Measurements from ENCODE around the gene TRIM45. TPM values are rescaled to one million over a fixed set of nuclear protein-coding genes. Genes with fewer than 3 reads are reported as not detected.

TRIM45 gene
- total RNA-seq, 1 donor from 2014 or later: 15.7 TPM

GRCh38 chr1:117084231-117084630 lies 37.3 kb downstream of the TRIM45 start:
- no peaks in the 10 kb centered on the region for H3K4me1 ChIP-seq
- no peak for DNase-seq (ENCODE audit: low spot score)
- Mint-ChIP-seq H3K27ac (no peak overlapping the region), H3K36me3 (peaks cover 25% of the 10 kb centered on the region), H3K9me3 (no peaks in the 10 kb centered on the region), H3K4me1 (no peaks in the 10 kb centered on the region), H3K4me3 (no peak overlapping the region), H3K27me3 (ENCODE audit: insufficient read depth, low read depth) (no peaks in the 10 kb centered on the region)
- TF ChIP-seq CTCF (IDR thresholded peaks at IDR 0.05) (no peak), EZH2 (IDR thresholded peaks at IDR 0.05) (no peak)
- H3K9ac ChIP-seq: no peak overlapping the region
- no peak overlapping the region for H3K4me2 ChIP-seq
- no peaks in the 10 kb centered on the region for H3K27me3 ChIP-seq
- H3F3A ChIP-seq (ENCODE audit: low read depth): no peaks in the 10 kb centered on the region
- no peak overlapping the region for H3K27ac ChIP-seq
- H3K79me2 ChIP-seq (ENCODE audit: low read depth): no peaks in the 10 kb centered on the region
- H3K9me3 ChIP-seq (ENCODE audit: low read depth): no peaks in the 10 kb centered on the region
- H3K4me3 ChIP-seq: no peak overlapping the region
- H3K36me3 ChIP-seq: peaks cover 16% of the 10 kb centered on the region
- H4K20me1 ChIP-seq (ENCODE audit: low read depth): no peaks in the 10 kb centered on the region
- H2AFZ ChIP-seq (replicated peaks): no peak overlapping the region

- Histone ChIP-seq H3F3A (ENCODE audit: low read depth) (no peaks in the 10 kb centered on the region), H3K9me3 (ENCODE audit: low read depth) (no peaks in the 10 kb centered on the region), H4K20me1 (ENCODE audit: low read depth) (no peaks in the 10 kb centered on the region), H3K79me2 (ENCODE audit: low read depth) (no peaks in the 10 kb centered on the region), H2AFZ (replicated peaks) (no peak overlapping the region), H3K27me3 (no peaks in the 10 kb centered on the region), H3K27ac (no peak overlapping the region), H3K9ac (no peak overlapping the region), H3K36me3 (peaks cover 16% of the 10 kb centered on the region), H3K4me2 (no peak overlapping the region), H3K4me3 (no peak overlapping the region), H3K4me1 (no peaks in the 10 kb centered on the region)
- DNase-seq (ENCODE audit: low spot score): no peak
- TF ChIP-seq CTCF (IDR thresholded peaks at IDR 0.05): no peak
- no peaks in the 10 kb centered on the region for H3K4me1 Mint-ChIP-seq
- H3K9me3 Mint-ChIP-seq: no peaks in the 10 kb centered on the region
- H3K27ac Mint-ChIP-seq: no peak overlapping the region
- H3K36me3 Mint-ChIP-seq: peaks cover 42% of the 10 kb centered on the region
- H3K27me3 Mint-ChIP-seq (ENCODE audit: insufficient read depth, low read depth): no peaks in the 10 kb centered on the region
- no peak overlapping the region for H3K4me3 Mint-ChIP-seq
These were observed 41.8 kb downstream of the TRIM45 start for GRCh38 chr1:117079737-117080136.

GRCh38 chr1:117077267-117077666 lies 44.3 kb downstream of the TRIM45 start:
- Histone ChIP-seq H3K79me2 (ENCODE audit: low read depth) (no peaks in the 10 kb centered on the region), H3K27me3 (no peaks in the 10 kb centered on the region), H3K27ac (no peak overlapping the region), H2AFZ (replicated peaks) (no peak overlapping the region), H3K4me2 (no peak overlapping the region), H3K4me3 (no peak overlapping the region), H4K20me1 (ENCODE audit: low read depth) (no peaks in the 10 kb centered on the region), H3K36me3 (peaks cover 13% of the 10 kb centered on the region), H3F3A (ENCODE audit: low read depth) (no peaks in the 10 kb centered on the region), H3K4me1 (no peaks in the 10 kb centered on the region), H3K9me3 (ENCODE audit: low read depth) (no peaks in the 10 kb centered on the region), H3K9ac (no peak overlapping the region)
- no peak for DNase-seq (ENCODE audit: low spot score)
- no peak for TF ChIP-seq CTCF (IDR thresholded peaks at IDR 0.05)
- no peak for TF ChIP-seq EZH2 (IDR thresholded peaks at IDR 0.05)
- no peak for TF ChIP-seq EZH2phosphoT487 (IDR thresholded peaks at IDR 0.05)
- no peak overlapping the region for H3K27ac Mint-ChIP-seq
- no peaks in the 10 kb centered on the region for H3K9me3 Mint-ChIP-seq
- H3K4me3 Mint-ChIP-seq: no peak overlapping the region
- H3K27me3 Mint-ChIP-seq (ENCODE audit: insufficient read depth, low read depth): no peaks in the 10 kb centered on the region
- peaks cover 34% of the 10 kb centered on the region for H3K36me3 Mint-ChIP-seq
- no peaks in the 10 kb centered on the region for H3K4me1 Mint-ChIP-seq

- no peak overlapping the region for H2AFZ ChIP-seq (replicated peaks)
- no peaks in the 10 kb centered on the region for H3K4me1 ChIP-seq
- H3K27me3 ChIP-seq: no peaks in the 10 kb centered on the region
- Mint-ChIP-seq H3K36me3 (peaks cover 32% of the 10 kb centered on the region), H3K27ac (no peak overlapping the region), H3K9me3 (no peaks in the 10 kb centered on the region), H3K4me1 (no peaks in the 10 kb centered on the region), H3K4me3 (no peak overlapping the region), H3K27me3 (ENCODE audit: insufficient read depth, low read depth) (peaks cover 2% of the 10 kb centered on the region)
- no peak overlapping the region for H3K4me2 ChIP-seq
- TF ChIP-seq EZH2 (IDR thresholded peaks at IDR 0.05): no peak
- no peak for TF ChIP-seq CTCF (IDR thresholded peaks at IDR 0.05)
- TF ChIP-seq EZH2phosphoT487 (IDR thresholded peaks at IDR 0.05): no peak
- H3F3A ChIP-seq (ENCODE audit: low read depth): no peaks in the 10 kb centered on the region
- H3K4me3 ChIP-seq: no peak overlapping the region
- H3K27ac ChIP-seq: no peak overlapping the region
- H4K20me1 ChIP-seq (ENCODE audit: low read depth): no peaks in the 10 kb centered on the region
- peaks cover 4% of the 10 kb centered on the region for H3K79me2 ChIP-seq (ENCODE audit: low read depth)
- H3K9ac ChIP-seq: no peak overlapping the region
- H3K36me3 ChIP-seq: peaks cover 7% of the 10 kb centered on the region
- no peak for DNase-seq (ENCODE audit: low spot score)
- H3K9me3 ChIP-seq (ENCODE audit: low read depth): no peaks in the 10 kb centered on the region
These were observed 44.9 kb downstream of the TRIM45 start for GRCh38 chr1:117076648-117077047.

Measured in neural progenitor cell (in vitro differentiated cells).